ENCODE data around the gene CNTN4. TPM values are rescaled to one million over a fixed set of nuclear protein-coding genes. Genes with fewer than 3 reads are reported as not detected.

CNTN4 gene
- total and polyA plus RNA-seq, 3 experiments from 2014 or later, result not detected

GRCh38 chr3:3087716-3088465 is 989.2 kb downstream of the CNTN4 start:
- Histone ChIP-seq H3K36me3 (ENCODE audit: insufficient read depth, low read length) (no peaks in the 10 kb centered on the region), H3K27me3 (ENCODE audit: insufficient read depth, low read length, poor library complexity, severe bottlenecking) (no peaks in the 10 kb centered on the region), H3K4me3 (ENCODE audit: low read length) (no peak overlapping the region), H3K9me3 (ENCODE audit: low read length) (no peaks in the 10 kb centered on the region), H3K27ac (ENCODE audit: low read depth, low read length) (no peak overlapping the region), H3K4me1 (ENCODE audit: insufficient read depth, low read length) (no peaks in the 10 kb centered on the region)
- Mint-ChIP-seq H3K9me3 (no peaks in the 10 kb centered on the region), H3K36me3 (no peaks in the 10 kb centered on the region), H3K27me3 (peaks cover 0 to 3% of the 10 kb centered on the region in 2 donors), H3K4me3 (no peak overlapping the region), H3K4me1 (no peaks in the 10 kb centered on the region), H3K27ac (no peak overlapping the region)
- ChIA-PET CTCF (no interaction called here), POLR2A (interaction anchor here (0.6 kb wide), 1 partner anchor 9 kb away, joined by 3 read pairs; no protein-coding TSS in a partner anchor)
- no peak for DNase-seq

GRCh38 chr3:3089017-3089416 is 990.4 kb downstream of the CNTN4 start:
- Histone ChIP-seq H3K27ac (ENCODE audit: low read depth, low read length) (no peak overlapping the region), H3K4me1 (ENCODE audit: insufficient read depth, low read length) (no peaks in the 10 kb centered on the region), H3K4me3 (ENCODE audit: low read length) (no peak overlapping the region), H3K27me3 (ENCODE audit: insufficient read depth, low read length, poor library complexity, severe bottlenecking) (no peaks in the 10 kb centered on the region), H3K9me3 (ENCODE audit: low read length) (no peaks in the 10 kb centered on the region), H3K36me3 (ENCODE audit: insufficient read depth, low read length) (no peaks in the 10 kb centered on the region)
- ChIA-PET POLR2A (no interaction called here), CTCF (no interaction called here)
- DNase-seq, result no peak
- Mint-ChIP-seq H3K36me3 (no peaks in the 10 kb centered on the region), H3K9me3 (no peaks in the 10 kb centered on the region), H3K27ac (no peak overlapping the region), H3K4me3 (no peak overlapping the region), H3K4me1 (no peaks in the 10 kb centered on the region), H3K27me3 (no peaks in the 10 kb centered on the region)

GRCh38 chr3:3097958-3098357 is 999.3 kb downstream of the CNTN4 start:
- Histone ChIP-seq H3K4me3 (ENCODE audit: low read length) (no peak overlapping the region), H3K27ac (ENCODE audit: low read depth, low read length) (no peak overlapping the region), H3K4me1 (ENCODE audit: insufficient read depth, low read length) (no peaks in the 10 kb centered on the region), H3K27me3 (ENCODE audit: insufficient read depth, low read length, poor library complexity, severe bottlenecking) (no peaks in the 10 kb centered on the region), H3K9me3 (ENCODE audit: low read length) (no peaks in the 10 kb centered on the region), H3K36me3 (ENCODE audit: insufficient read depth, low read length) (no peaks in the 10 kb centered on the region)
- Mint-ChIP-seq H3K27ac (no peak overlapping the region), H3K27me3 (peaks cover 3 to 8% of the 10 kb centered on the region in 2 donors), H3K4me3 (no peak overlapping the region), H3K9me3 (no peaks in the 10 kb centered on the region), H3K36me3 (no peaks in the 10 kb centered on the region), H3K4me1 (no peaks in the 10 kb centered on the region)
- DNase-seq, result no peak
- ChIA-PET POLR2A (no interaction called here), CTCF (no interaction called here)

- POLR2A ChIA-PET, result no interaction called here
- Histone ChIP-seq H3K27ac (ENCODE audit: low read depth, low read length) (no peak overlapping the region), H3K27me3 (ENCODE audit: insufficient read depth, low read length, poor library complexity, severe bottlenecking) (no peaks in the 10 kb centered on the region), H3K36me3 (ENCODE audit: insufficient read depth, low read length) (no peaks in the 10 kb centered on the region), H3K9me3 (ENCODE audit: low read length) (no peaks in the 10 kb centered on the region), H3K4me3 (ENCODE audit: low read length) (no peak overlapping the region), H3K4me1 (ENCODE audit: insufficient read depth, low read length) (no peaks in the 10 kb centered on the region)
- Mint-ChIP-seq H3K9me3 (no peaks in the 10 kb centered on the region), H3K4me1 (no peaks in the 10 kb centered on the region), H3K36me3 (no peaks in the 10 kb centered on the region), H3K27ac (no peak overlapping the region), H3K27me3 (peaks cover 3 to 18% of the 10 kb centered on the region in 2 donors), H3K4me3 (no peak overlapping the region)
- CTCF ChIA-PET, result no interaction called here
- DNase-seq, result no peak
These were observed 1003.2 kb downstream of the CNTN4 start for GRCh38 chr3:3101660-3102458.

- no peaks in the 10 kb centered on the region for H3K4me1 ChIP-seq (ENCODE audit: insufficient read depth, low read length)
- POLR2A ChIA-PET, result no interaction called here
- H3K27me3 Mint-ChIP-seq, result peaks cover 3 to 14% of the 10 kb centered on the region in 2 donors
- no peaks in the 10 kb centered on the region for H3K36me3 ChIP-seq (ENCODE audit: insufficient read depth, low read length)
- H3K27ac Mint-ChIP-seq, result no peak overlapping the region
- no peak overlapping the region for H3K27ac ChIP-seq (ENCODE audit: low read depth, low read length)
- H3K4me3 Mint-ChIP-seq, result no peak overlapping the region
- no peak for DNase-seq
- no peaks in the 10 kb centered on the region for H3K36me3 Mint-ChIP-seq
- H3K4me1 Mint-ChIP-seq, result peaks cover 0 to 5% (median 0%) of the 10 kb centered on the region in 3 donors
- no peaks in the 10 kb centered on the region for H3K9me3 ChIP-seq (ENCODE audit: low read length)
- H3K9me3 Mint-ChIP-seq, result no peaks in the 10 kb centered on the region
- CTCF ChIA-PET, result no interaction called here
- no peak overlapping the region for H3K4me3 ChIP-seq (ENCODE audit: low read length)
- H3K27me3 ChIP-seq (ENCODE audit: insufficient read depth, low read length, poor library complexity, severe bottlenecking), result no peaks in the 10 kb centered on the region
These were observed 1004.1 kb downstream of the CNTN4 start for GRCh38 chr3:3102751-3103150.

- Mint-ChIP-seq H3K27me3 (peaks cover 3 to 14% of the 10 kb centered on the region in 2 donors), H3K27ac (no peak overlapping the region), H3K4me1 (peaks cover 4 to 25% (median 15%) of the 10 kb centered on the region in 3 donors), H3K36me3 (peaks cover 0 to 4% (median 0%) of the 10 kb centered on the region in 3 donors), H3K9me3 (no peaks in the 10 kb centered on the region), H3K4me3 (no peak overlapping the region)
- Histone ChIP-seq H3K27ac (ENCODE audit: low read depth, low read length) (no peak overlapping the region), H3K9me3 (ENCODE audit: low read length) (no peaks in the 10 kb centered on the region), H3K36me3 (ENCODE audit: insufficient read depth, low read length) (no peaks in the 10 kb centered on the region), H3K27me3 (ENCODE audit: insufficient read depth, low read length, poor library complexity, severe bottlenecking) (no peaks in the 10 kb centered on the region), H3K4me1 (ENCODE audit: insufficient read depth, low read length) (no peaks in the 10 kb centered on the region), H3K4me3 (ENCODE audit: low read length) (no peak overlapping the region)
- DNase-seq, result no peak
- ChIA-PET POLR2A (no interaction called here), CTCF (no interaction called here)
These were observed 1006.6 kb downstream of the CNTN4 start for GRCh38 chr3:3105246-3105645.

- no peaks in the 10 kb centered on the region for H3K27me3 ChIP-seq (ENCODE audit: insufficient read depth, low read length, poor library complexity, severe bottlenecking)
- H3K9me3 ChIP-seq (ENCODE audit: low read length), result no peaks in the 10 kb centered on the region
- no peaks in the 10 kb centered on the region for H3K9me3 Mint-ChIP-seq
- no peak overlapping the region for H3K4me3 Mint-ChIP-seq
- H3K36me3 ChIP-seq (ENCODE audit: insufficient read depth, low read length), result no peaks in the 10 kb centered on the region
- no peak overlapping the region for H3K27ac Mint-ChIP-seq
- H3K27me3 Mint-ChIP-seq, result peaks cover 3 to 14% of the 10 kb centered on the region in 2 donors
- DNase-seq, result no peak
- no peaks in the 10 kb centered on the region for H3K4me1 ChIP-seq (ENCODE audit: insufficient read depth, low read length)
- CTCF ChIA-PET, result no interaction called here
- peaks cover 0 to 4% (median 0%) of the 10 kb centered on the region in 3 donors for H3K36me3 Mint-ChIP-seq
- POLR2A ChIA-PET, result no interaction called here
- no peak overlapping the region for H3K4me3 ChIP-seq (ENCODE audit: low read length)
- H3K4me1 Mint-ChIP-seq, result peaks cover 6 to 31% (median 20%) of the 10 kb centered on the region in 3 donors
- H3K27ac ChIP-seq (ENCODE audit: low read depth, low read length), result no peak overlapping the region
These were observed 1007.1 kb downstream of the CNTN4 start for GRCh38 chr3:3105815-3106214.

- H3K27me3 Mint-ChIP-seq, result peaks cover 3 to 14% of the 10 kb centered on the region in 2 donors
- H3K4me3 Mint-ChIP-seq, result peak overlapping the region in 1 of 7 donors; percentile 24
- no peak for DNase-seq
- H3K36me3 ChIP-seq (ENCODE audit: insufficient read depth, low read length), result no peaks in the 10 kb centered on the region
- H3K27ac Mint-ChIP-seq, result peak overlapping the region in 1 of 8 donors; percentile 76
- no peaks in the 10 kb centered on the region for H3K9me3 ChIP-seq (ENCODE audit: low read length)
- ChIA-PET POLR2A (no interaction called here), CTCF (no interaction called here)
- peaks cover 0 to 4% (median 0%) of the 10 kb centered on the region in 3 donors for H3K36me3 Mint-ChIP-seq
- no peaks in the 10 kb centered on the region for H3K27me3 ChIP-seq (ENCODE audit: insufficient read depth, low read length, poor library complexity, severe bottlenecking)
- H3K4me1 ChIP-seq (ENCODE audit: insufficient read depth, low read length), result no peaks in the 10 kb centered on the region
- H3K27ac ChIP-seq (ENCODE audit: low read depth, low read length), result no peak overlapping the region
- H3K9me3 Mint-ChIP-seq, result no peaks in the 10 kb centered on the region
- H3K4me3 ChIP-seq (ENCODE audit: low read length), result no peak overlapping the region
- H3K4me1 Mint-ChIP-seq, result peaks cover 6 to 34% (median 23%) of the 10 kb centered on the region in 3 donors
These were observed 1008.5 kb downstream of the CNTN4 start for GRCh38 chr3:3107181-3107580.

Measured in CD8-positive, alpha-beta memory T cell (primary cell).